GM10266 (cell line): ENCODE measurements around the gene KRT80.

Source experiments
- DNase-seq: peaks from one replicate; pipeline ENCODE4 v3.0.0; 2012; ENCODE audit errors: extremely low spot score
- TF ChIP-seq, protein P1 (sequence below): IDR thresholded peaks from 2 replicates; pipeline ENCODE4 v1.5.1; 2012; ENCODE audit warnings: mild to moderate bottlenecking, low read depth; ENCODE audit not compliant: control insufficient read depth, insufficient read depth; ENCODE audit errors: missing control alignments

The KRT80 gene

DNA sequence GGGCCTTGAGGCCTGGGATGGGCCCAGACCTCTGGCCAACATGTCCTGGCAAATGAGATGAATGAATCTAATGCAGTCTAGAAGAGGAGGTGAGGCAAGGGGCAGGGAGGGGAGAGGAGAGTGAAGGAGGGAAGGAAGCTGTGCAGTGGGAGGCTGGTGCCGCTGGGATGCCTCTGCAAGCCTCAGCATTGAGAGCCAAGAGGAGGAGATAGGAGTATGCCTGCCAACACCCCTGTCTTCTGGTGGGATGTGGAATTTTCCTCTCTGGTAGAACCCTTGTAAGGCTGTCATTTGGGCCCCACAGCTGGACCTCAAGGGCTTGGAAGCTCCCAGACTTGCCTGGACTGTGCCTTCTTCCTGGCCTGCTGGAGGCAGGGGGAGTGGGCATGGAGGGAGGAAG lies 21.9 kb downstream of the KRT80 start:
- no peak for DNase-seq

GRCh38 chr12:52168019-52168717 lies 23.6 kb downstream of the KRT80 start:
- TF ChIP-seq, protein P1, sequence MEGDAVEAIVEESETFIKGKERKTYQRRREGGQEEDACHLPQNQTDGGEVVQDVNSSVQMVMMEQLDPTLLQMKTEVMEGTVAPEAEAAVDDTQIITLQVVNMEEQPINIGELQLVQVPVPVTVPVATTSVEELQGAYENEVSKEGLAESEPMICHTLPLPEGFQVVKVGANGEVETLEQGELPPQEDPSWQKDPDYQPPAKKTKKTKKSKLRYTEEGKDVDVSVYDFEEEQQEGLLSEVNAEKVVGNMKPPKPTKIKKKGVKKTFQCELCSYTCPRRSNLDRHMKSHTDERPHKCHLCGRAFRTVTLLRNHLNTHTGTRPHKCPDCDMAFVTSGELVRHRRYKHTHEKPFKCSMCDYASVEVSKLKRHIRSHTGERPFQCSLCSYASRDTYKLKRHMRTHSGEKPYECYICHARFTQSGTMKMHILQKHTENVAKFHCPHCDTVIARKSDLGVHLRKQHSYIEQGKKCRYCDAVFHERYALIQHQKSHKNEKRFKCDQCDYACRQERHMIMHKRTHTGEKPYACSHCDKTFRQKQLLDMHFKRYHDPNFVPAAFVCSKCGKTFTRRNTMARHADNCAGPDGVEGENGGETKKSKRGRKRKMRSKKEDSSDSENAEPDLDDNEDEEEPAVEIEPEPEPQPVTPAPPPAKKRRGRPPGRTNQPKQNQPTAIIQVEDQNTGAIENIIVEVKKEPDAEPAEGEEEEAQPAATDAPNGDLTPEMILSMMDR: no peak
- DNase-seq: no peak

More for the DNA sequence above, 21.9 kb downstream of the KRT80 start:
- TF ChIP-seq, protein P1: no peak

GRCh38 chr12:52167526-52167925 lies 24.3 kb downstream of the KRT80 start:
- TF ChIP-seq, protein P1: no peak
- no peak for DNase-seq

DNA sequence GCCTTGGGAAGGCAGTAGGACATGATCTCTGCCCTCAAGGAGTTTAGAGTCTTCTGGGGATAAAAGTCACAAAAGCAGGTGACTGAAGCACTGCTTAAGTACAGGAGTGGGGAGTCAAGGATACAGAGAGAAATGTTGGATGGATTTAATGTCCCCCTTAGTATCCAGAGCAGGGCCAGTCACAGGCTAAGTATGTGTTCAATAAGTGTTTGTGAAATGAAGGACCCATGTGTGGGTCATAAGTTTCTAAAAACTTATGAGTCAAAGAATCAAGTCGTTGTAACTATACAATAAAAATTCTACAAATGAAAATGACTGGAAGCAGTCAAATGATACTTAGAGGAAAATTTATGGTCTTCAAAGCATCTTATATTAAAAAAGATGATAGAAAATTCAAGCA lies 25.1 kb downstream of the KRT80 start:
- DNase-seq: no peak
- TF ChIP-seq, protein P1: no peak

DNA sequence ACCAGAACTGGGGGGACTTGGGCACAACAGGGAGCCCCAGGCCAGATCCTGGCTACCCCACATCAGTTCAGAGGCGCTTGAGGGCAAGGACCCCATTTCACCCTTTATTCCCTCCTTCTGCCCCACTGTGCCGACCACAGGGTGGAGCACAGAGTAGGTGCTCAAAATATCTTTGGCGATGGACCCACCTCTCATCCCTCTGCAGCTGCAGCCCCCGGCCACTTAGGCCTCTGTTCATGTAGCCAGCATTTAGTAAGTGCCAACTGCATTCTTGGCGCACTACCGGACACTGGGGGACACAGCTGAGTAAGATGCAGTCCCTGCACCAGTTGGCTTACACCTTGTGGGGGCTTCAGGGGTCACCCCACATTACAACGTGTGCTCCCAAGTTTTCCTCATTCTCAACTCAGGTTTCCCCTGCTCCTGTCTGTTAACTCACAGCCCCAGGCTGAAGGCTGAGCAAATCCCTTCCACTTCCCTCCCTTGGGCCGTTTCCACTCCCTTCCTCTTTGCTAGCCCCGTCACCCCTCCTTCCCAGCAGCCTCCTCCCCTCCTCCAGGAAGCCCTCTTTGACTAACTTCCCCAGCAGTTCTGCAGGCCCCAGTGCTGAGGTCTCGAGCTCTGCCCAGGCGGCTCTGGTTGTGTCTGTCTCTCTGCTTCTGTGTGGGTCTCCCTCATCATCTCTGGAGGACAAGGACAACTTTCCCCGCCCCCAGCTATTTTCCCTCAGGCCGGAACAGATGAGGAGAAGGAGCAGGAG lies 26.5 kb downstream of the KRT80 start:
- DNase-seq: no peak
- TF ChIP-seq, protein P1: no peak

- DNase-seq: no peak
- TF ChIP-seq, protein P1: no peak
These were observed 27.2 kb downstream of the KRT80 start for GRCh38 chr12:52164624-52165023.

- no peak for DNase-seq
- TF ChIP-seq, protein P1: no peak
These were observed 28.8 kb downstream of the KRT80 start for GRCh38 chr12:52162981-52163380.
